HL-60 (cell line): ENCODE results near the gene WFDC2.

ENCODE experiments used
- DNase-seq, 2 experiments: peaks; one replicate each; pipeline ENCODE4 v3.0.0-alpha.2; 2010 to 2020; ENCODE audit warnings: low read depth in 1 of 2, low spot score in 1 of 2
- H3K27ac ChIP-seq: fragments of 250-450 bp; sonication (Bioruptor Pico); replicated peaks from 2 replicates; pipeline ENCODE4 v1.5.1; 2020; ENCODE audit warnings: mild to moderate bottlenecking, moderate library complexity
- H3K27me3 ChIP-seq: fragments of 250-450 bp; sonication (Bioruptor Pico); 2 replicates; pipeline ENCODE4 v1.5.1; 2021; ENCODE audit warnings: mild to moderate bottlenecking, moderate library complexity; ENCODE audit not compliant: insufficient read depth, poor library complexity, severe bottlenecking
- H3K4me3 ChIP-seq: replicated peaks from 2 replicates; pipeline ENCODE4 v1.5.1; 2011; ENCODE audit warnings: mild to moderate bottlenecking, control low read depth, low read length; ENCODE audit not compliant: insufficient read depth
- GABPA ChIP-seq: IDR thresholded peaks from 2 replicates; pipeline ENCODE4 v1.6.1; 2012; ENCODE audit warnings: low read depth
- POLR2AphosphoS5 ChIP-seq: IDR thresholded peaks from 2 replicates; pipeline ENCODE4 v1.6.1; 2012; ENCODE audit warnings: low read depth
- SPI1 ChIP-seq: IDR thresholded peaks from 2 replicates; pipeline ENCODE4 v1.6.1; 2012; ENCODE audit warnings: low read depth, mild to moderate bottlenecking, borderline replicate concordance
- long read RNA-seq: library from polyadenylated mRNA; unstranded; transcript quantifications from one replicate; pipeline ENCODE4 v2.0.0, GENCODE V29; 2020
- TF ChIP-seq, protein P1 (sequence below): IDR thresholded peaks from one replicate; pipeline ENCODE4 v1.5.1; 2011; ENCODE audit warnings: low read length, control low read depth, inconsistent platforms; ENCODE audit not compliant: insufficient read depth
- TF ChIP-seq, protein P2 (sequence below): IDR thresholded peaks from 2 replicates; pipeline ENCODE4 v1.6.1; 2012; ENCODE audit warnings: low read depth; ENCODE audit not compliant: insufficient replicate concordance

WFDC2 gene, protein sequence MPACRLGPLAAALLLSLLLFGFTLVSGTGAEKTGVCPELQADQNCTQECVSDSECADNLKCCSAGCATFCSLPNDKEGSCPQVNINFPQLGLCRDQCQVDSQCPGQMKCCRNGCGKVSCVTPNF
- long read RNA-seq, result 0 reads

DNA sequence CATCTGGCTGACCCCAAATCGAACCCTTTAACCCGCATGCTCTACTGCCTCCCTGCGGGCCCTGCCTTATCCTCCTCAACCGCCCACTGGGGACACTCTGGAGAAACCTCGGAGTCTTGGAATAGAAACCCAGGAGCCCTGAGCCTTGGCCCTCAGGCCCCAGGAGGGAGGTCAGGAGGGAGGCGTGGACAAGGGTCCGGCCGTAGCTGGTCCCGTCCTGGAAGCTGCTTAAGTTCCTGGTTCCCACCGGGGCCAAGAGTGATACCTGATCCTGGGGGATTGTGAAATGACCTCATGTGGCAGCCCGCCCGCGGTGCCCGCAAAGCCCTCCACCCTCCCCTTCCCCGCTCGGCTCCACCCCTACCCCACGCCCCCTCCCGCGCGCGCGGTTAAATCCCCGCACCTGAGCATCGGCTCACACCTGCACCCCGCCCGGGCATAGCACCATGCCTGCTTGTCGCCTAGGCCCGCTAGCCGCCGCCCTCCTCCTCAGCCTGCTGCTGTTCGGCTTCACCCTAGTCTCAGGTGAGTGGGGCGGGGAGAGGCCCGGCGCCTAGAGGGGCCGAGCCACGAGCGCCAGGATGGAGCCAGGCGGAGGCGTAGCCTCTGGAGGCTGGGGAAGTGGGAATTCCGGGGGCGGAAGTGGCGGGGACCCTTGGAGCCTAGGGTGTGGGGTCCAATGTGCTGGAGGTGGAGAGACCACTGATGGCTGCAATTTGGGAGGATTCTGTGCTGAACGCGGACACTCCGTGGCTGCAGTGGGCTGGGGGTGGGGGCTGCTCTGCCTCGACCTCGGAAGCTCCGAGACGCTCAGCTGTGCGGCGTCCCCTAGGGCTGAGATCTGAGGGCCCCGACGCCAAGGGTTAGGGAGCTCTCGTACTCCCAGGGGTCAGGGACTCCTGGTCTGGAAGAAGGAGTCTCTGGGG is at the start of gene WFDC2:
Gene WFDC2, plus strand, starts transcription at position 418 of the 926 bp plus-strand sequence. Its CDS starts 29 bp downstream, at position 447.
- no peak for DNase-seq
- H3K27ac ChIP-seq, result no peak within 1 kb of the TSS
- peaks cover 49% of the 10 kb centered on the region for H3K27me3 ChIP-seq
- TF ChIP-seq, protein P1, sequence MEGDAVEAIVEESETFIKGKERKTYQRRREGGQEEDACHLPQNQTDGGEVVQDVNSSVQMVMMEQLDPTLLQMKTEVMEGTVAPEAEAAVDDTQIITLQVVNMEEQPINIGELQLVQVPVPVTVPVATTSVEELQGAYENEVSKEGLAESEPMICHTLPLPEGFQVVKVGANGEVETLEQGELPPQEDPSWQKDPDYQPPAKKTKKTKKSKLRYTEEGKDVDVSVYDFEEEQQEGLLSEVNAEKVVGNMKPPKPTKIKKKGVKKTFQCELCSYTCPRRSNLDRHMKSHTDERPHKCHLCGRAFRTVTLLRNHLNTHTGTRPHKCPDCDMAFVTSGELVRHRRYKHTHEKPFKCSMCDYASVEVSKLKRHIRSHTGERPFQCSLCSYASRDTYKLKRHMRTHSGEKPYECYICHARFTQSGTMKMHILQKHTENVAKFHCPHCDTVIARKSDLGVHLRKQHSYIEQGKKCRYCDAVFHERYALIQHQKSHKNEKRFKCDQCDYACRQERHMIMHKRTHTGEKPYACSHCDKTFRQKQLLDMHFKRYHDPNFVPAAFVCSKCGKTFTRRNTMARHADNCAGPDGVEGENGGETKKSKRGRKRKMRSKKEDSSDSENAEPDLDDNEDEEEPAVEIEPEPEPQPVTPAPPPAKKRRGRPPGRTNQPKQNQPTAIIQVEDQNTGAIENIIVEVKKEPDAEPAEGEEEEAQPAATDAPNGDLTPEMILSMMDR, result no peak
- TF ChIP-seq, protein P2, sequence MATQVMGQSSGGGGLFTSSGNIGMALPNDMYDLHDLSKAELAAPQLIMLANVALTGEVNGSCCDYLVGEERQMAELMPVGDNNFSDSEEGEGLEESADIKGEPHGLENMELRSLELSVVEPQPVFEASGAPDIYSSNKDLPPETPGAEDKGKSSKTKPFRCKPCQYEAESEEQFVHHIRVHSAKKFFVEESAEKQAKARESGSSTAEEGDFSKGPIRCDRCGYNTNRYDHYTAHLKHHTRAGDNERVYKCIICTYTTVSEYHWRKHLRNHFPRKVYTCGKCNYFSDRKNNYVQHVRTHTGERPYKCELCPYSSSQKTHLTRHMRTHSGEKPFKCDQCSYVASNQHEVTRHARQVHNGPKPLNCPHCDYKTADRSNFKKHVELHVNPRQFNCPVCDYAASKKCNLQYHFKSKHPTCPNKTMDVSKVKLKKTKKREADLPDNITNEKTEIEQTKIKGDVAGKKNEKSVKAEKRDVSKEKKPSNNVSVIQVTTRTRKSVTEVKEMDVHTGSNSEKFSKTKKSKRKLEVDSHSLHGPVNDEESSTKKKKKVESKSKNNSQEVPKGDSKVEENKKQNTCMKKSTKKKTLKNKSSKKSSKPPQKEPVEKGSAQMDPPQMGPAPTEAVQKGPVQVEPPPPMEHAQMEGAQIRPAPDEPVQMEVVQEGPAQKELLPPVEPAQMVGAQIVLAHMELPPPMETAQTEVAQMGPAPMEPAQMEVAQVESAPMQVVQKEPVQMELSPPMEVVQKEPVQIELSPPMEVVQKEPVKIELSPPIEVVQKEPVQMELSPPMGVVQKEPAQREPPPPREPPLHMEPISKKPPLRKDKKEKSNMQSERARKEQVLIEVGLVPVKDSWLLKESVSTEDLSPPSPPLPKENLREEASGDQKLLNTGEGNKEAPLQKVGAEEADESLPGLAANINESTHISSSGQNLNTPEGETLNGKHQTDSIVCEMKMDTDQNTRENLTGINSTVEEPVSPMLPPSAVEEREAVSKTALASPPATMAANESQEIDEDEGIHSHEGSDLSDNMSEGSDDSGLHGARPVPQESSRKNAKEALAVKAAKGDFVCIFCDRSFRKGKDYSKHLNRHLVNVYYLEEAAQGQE, result no peak
- TF ChIP-seq SPI1 (no peak), GABPA (no peak)
- H3K4me3 ChIP-seq, result peak within 1 kb of the TSS; percentile 20; the same call in 1 of the 2 replicates

DNA sequence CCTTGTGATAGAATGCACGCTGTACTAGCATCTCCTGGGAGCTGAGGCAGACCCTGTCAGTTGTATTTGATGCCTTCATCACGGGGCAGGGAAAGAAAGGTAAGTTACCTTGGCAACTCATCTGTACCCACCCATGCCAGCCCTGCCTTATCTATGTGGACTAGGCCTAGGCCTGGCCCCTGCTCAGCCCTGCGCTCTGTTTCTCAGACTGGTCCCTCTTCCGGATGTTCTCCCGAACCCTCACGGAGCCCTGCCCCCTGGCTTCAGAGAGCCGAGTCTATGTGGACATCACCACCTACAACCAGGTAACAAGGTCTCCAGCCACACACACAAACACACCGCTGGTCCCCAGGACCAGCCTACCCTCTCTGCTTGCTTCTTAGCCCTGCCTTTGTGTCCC is 49.4 kb upstream of the WFDC2 start:
- TF ChIP-seq GABPA (no peak), POLR2AphosphoS5 (no peak), SPI1 (no peak)
- TF ChIP-seq, protein P1, result no peak
- TF ChIP-seq, protein P2, result no peak
- Histone ChIP-seq H3K27me3 (no peaks in the 10 kb centered on the region), H3K4me3 (no peak overlapping the region), H3K27ac (no peak overlapping the region)
- DNase-seq, result no peak

DNA sequence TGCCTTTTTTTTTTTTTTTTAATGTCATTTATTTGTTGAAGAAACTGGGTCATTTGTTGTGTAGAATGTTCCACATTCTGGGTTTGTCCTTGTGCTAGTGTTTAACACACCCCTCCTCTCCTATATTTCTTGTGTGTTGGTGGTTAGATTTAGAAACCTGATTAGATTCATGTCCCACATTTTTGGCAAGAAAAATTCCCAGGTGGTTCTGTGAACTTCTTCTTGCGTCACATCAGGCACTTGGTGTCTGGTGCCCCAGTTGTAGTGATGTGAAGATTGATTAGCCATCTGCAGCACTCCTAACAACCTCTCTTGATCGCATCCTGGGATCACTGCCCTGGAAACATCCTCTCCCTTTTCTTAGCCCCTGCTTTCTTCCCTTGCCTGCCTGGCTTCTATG is 45.9 kb upstream of the WFDC2 start:
- no peaks in the 10 kb centered on the region for H3K27me3 ChIP-seq
- TF ChIP-seq, protein P2, result no peak
- TF ChIP-seq SPI1 (no peak), POLR2AphosphoS5 (no peak), GABPA (no peak)
- TF ChIP-seq, protein P1, result no peak
- no peak overlapping the region for H3K27ac ChIP-seq
- no peak for DNase-seq
- H3K4me3 ChIP-seq, result no peak overlapping the region
